Fibroblast of lung (primary cell): Measurements from ENCODE around the gene EIF4H. TPM values are rescaled to one million over a fixed set of nuclear protein-coding genes. Genes with fewer than 3 reads are reported as not detected.

ENCODE experiments used
- DNase-seq, 2 donors: peaks; one replicate each; pipeline versions ENCODE4 v3.0.0 to v3.0.0-alpha.2; 2010; ENCODE audit warnings: low read depth in 2 of 2
- H2AFZ ChIP-seq: 2 replicates; pipeline ENCODE4 v1.5.1; 2012; ENCODE audit warnings: low read length, control low read depth, inconsistent platforms
- H3K27ac ChIP-seq: 2 replicates; pipeline ENCODE4 v1.5.1; 2011; ENCODE audit warnings: low read length, control low read depth; ENCODE audit not compliant: insufficient read depth
- H3K27me3 ChIP-seq: 2 replicates; pipeline ENCODE4 v1.5.1; 2011; ENCODE audit warnings: mild to moderate bottlenecking, low read length; ENCODE audit not compliant: control insufficient read depth, insufficient read depth
- H3K36me3 ChIP-seq: 2 replicates; pipeline ENCODE4 v1.5.1; 2011; ENCODE audit warnings: low read length; ENCODE audit not compliant: control insufficient read depth, insufficient read depth
- H3K4me1 ChIP-seq: 2 replicates; pipeline ENCODE4 v1.5.1; 2011; ENCODE audit warnings: low read length; ENCODE audit not compliant: control insufficient read depth, insufficient read depth; ENCODE audit errors: extremely low read depth
- H3K4me2 ChIP-seq: 2 replicates; pipeline ENCODE4 v1.5.1; 2011; ENCODE audit warnings: low read length, control low read depth; ENCODE audit not compliant: insufficient read depth; ENCODE audit errors: extremely low read depth
- H3K4me3 ChIP-seq, 4 experiments: fragments of 200-600 bp in 1 of 4; sonication (generic) in 1 of 4; replicated peaks in 1 of 4; 2 replicates each; pipeline ENCODE4 v1.5.1; 2011 to 2016; ENCODE audit warnings: low read length in 4 of 4, low read depth in 3 of 4, mild to moderate bottlenecking in 3 of 4, control low read depth in 2 of 4, inconsistent platforms in 1 of 4, mixed read lengths in 1 of 4; ENCODE audit not compliant: insufficient read depth in 1 of 4; ENCODE audit errors: control extremely low read depth in 1 of 4
- H3K79me2 ChIP-seq: 2 replicates; pipeline ENCODE4 v1.5.1; 2012; ENCODE audit warnings: mild to moderate bottlenecking, low read length, inconsistent platforms; ENCODE audit not compliant: control insufficient read depth, insufficient read depth
- H3K9ac ChIP-seq: 2 replicates; pipeline ENCODE4 v1.5.1; 2011; ENCODE audit warnings: mild to moderate bottlenecking, low read length, control low read depth; ENCODE audit not compliant: insufficient read depth
- H3K9me3 ChIP-seq: 2 replicates; pipeline ENCODE4 v1.5.1; 2012; ENCODE audit warnings: low read depth, low read length; ENCODE audit not compliant: control insufficient read depth, insufficient read depth
- H4K20me1 ChIP-seq: 2 replicates; pipeline ENCODE4 v1.5.1; 2011; ENCODE audit warnings: low read length; ENCODE audit not compliant: control insufficient read depth, insufficient read depth; ENCODE audit errors: extremely low read depth
- EZH2 ChIP-seq: IDR thresholded peaks from 2 replicates; pipeline ENCODE4 v1.5.1; 2012; ENCODE audit warnings: low read length, control low read depth, mild to moderate bottlenecking; ENCODE audit errors: missing control alignments
- polyA plus RNA-seq, 2 donors: library from polyadenylated mRNA; depleted of rRNA in 1 of 2; stranded (reverse) in 1 of 2; unstranded in 1 of 2; fragments of >200 nt; gene quantifications; 2 replicates each; pipeline ENCODE4 v1.2.1, GENCODE V29; 2011 to 2012; ENCODE audit warnings: missing spikeins in 1 of 2
- total RNA-seq: library from RNA; depleted of rRNA; stranded (reverse); fragments of >200 nt; gene quantifications from 2 replicates; pipeline ENCODE4 v1.2.1, GENCODE V29; 2014
- TF ChIP-seq, protein P1 (sequence below), 2 donors: IDR thresholded peaks in 1 of 2; conservative IDR thresholded peaks in 1 of 2; 1 replicate in 1 of 2; 2 replicates in 1 of 2; pipeline ENCODE4 v1.5.1; 2011 to 2012; ENCODE audit warnings: low read length in 2 of 2, control low read depth in 1 of 2, inconsistent platforms in 1 of 2, low read depth in 1 of 2, mild to moderate bottlenecking in 1 of 2

The EIF4H gene
- total and polyA plus RNA-seq, 2 donors (not counting 1 experiment from before 2014, with no cell fraction given): 292 to 361 TPM

DNA sequence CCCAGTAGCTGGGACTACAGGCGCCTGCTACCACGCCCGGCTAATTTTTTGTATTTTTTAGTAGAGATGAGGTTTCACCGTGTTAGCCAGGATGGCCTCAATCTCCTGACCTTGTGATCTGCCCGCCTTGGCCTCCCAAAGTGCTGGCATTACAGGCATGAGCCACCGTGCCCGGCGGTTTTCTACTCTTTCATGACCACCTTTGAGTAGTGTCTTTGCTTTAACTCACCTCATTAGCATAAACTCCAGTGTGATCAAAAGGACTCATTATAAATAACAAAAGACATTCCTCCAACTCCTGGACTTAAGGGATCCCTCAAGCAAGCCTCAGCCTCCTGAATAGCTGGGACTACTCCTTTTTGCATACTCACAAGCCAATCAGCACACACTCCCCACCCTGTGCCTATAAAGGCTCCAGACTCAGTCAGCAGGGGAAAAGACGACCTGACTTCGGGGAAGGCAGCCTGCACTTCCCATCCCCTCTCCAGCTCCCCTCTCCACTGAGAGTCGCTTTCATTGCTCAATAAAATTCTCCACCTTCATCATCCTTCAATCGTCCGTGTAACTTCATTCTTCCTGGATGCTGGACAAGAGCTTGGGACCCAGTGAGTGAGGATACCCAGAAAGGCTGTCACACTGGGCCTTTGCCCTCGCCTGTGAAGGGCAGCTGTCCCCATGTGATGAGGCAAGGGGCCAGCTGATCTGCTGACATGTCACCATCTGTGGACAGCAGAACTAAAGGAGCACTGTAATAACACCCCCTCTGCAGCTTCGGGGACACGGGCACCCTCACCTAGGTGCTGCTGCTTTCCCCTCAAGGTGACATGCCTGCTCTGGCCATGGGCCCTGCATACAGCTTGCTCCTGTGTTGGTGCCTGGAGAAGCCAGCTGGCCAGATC lies 35.0 kb upstream of the EIF4H start:
- Histone ChIP-seq H3K9ac (no peak overlapping the region), H3K36me3 (no peaks in the 10 kb centered on the region), H3K27me3 (no peaks in the 10 kb centered on the region), H3K79me2 (no peaks in the 10 kb centered on the region), H3K4me3 (no peak overlapping the region), H3K9me3 (no peaks in the 10 kb centered on the region), H3K4me1 (no peaks in the 10 kb centered on the region), H3K27ac (no peak overlapping the region), H2AFZ (no peak overlapping the region), H3K4me2 (no peak overlapping the region), H4K20me1 (no peaks in the 10 kb centered on the region)
- TF ChIP-seq, protein P1, sequence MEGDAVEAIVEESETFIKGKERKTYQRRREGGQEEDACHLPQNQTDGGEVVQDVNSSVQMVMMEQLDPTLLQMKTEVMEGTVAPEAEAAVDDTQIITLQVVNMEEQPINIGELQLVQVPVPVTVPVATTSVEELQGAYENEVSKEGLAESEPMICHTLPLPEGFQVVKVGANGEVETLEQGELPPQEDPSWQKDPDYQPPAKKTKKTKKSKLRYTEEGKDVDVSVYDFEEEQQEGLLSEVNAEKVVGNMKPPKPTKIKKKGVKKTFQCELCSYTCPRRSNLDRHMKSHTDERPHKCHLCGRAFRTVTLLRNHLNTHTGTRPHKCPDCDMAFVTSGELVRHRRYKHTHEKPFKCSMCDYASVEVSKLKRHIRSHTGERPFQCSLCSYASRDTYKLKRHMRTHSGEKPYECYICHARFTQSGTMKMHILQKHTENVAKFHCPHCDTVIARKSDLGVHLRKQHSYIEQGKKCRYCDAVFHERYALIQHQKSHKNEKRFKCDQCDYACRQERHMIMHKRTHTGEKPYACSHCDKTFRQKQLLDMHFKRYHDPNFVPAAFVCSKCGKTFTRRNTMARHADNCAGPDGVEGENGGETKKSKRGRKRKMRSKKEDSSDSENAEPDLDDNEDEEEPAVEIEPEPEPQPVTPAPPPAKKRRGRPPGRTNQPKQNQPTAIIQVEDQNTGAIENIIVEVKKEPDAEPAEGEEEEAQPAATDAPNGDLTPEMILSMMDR (conservative IDR thresholded peaks at IDR 0.05 in 1 of 2, IDR thresholded peaks at IDR 0.05 in 1 of 2; ENCODE audit: low read depth in 1 of 2, low read length in 2 of 2): no peak
- TF ChIP-seq EZH2: no peak
- DNase-seq: no peak

DNA sequence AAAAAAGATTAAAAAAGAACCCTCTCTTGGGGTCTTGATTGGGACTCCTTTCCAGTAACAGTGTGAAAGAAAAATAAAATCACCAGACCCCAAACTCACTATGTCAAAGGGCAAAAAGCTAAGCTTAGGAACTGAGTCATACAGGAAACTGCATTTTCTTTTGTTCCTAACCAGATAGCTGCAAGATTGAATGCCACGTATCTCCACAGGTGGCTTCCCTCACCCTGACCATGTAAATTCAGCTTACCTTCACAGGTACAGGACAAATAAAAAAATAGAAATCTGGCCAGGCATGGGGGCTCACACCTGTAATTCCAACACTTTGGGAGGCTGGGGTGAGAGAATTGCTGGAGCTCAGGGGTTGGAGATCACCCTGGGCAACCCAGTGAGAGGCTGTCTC lies 32.5 kb upstream of the EIF4H start:
- DNase-seq: peak in 1 of 2 donors; percentile 3
- no peaks in the 10 kb centered on the region for H3K4me1 ChIP-seq
- no peaks in the 10 kb centered on the region for H4K20me1 ChIP-seq
- H3K4me2 ChIP-seq: no peak overlapping the region
- no peaks in the 10 kb centered on the region for H3K9me3 ChIP-seq
- no peaks in the 10 kb centered on the region for H3K27me3 ChIP-seq
- no peaks in the 10 kb centered on the region for H3K79me2 ChIP-seq
- H3K27ac ChIP-seq: no peak overlapping the region
- H2AFZ ChIP-seq: no peak overlapping the region
- TF ChIP-seq EZH2: no peak
- TF ChIP-seq, protein P1 (conservative IDR thresholded peaks at IDR 0.05 in 1 of 2, IDR thresholded peaks at IDR 0.05 in 1 of 2; ENCODE audit: low read depth in 1 of 2, low read length in 2 of 2): no peak
- H3K36me3 ChIP-seq: no peaks in the 10 kb centered on the region
- no peak overlapping the region for H3K9ac ChIP-seq
- no peak overlapping the region for H3K4me3 ChIP-seq

DNA sequence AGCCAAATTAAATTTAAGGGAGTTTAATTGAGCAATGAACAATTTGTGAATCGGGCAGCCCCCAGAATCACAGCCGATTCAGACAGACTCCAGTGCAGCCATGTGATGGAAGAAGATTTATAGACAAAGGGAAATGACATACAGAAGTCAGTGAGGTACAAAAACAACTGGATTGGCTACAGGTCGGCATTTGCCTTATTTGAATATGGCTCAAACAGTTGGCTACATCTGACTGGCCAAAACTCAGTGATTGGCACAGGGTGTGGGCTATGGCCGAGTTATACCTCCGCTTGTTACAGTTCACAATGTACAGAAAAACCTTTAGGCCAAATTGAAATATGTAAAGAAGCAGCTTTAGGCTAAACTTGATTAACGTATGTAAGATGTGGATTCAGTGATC lies 30.8 kb upstream of the EIF4H start:
- no peaks in the 10 kb centered on the region for H4K20me1 ChIP-seq
- no peaks in the 10 kb centered on the region for H3K4me1 ChIP-seq
- TF ChIP-seq EZH2: no peak
- TF ChIP-seq, protein P1 (conservative IDR thresholded peaks at IDR 0.05 in 1 of 2, IDR thresholded peaks at IDR 0.05 in 1 of 2; ENCODE audit: low read depth in 1 of 2, low read length in 2 of 2): no peak
- H3K4me3 ChIP-seq: no peak overlapping the region
- no peak for DNase-seq
- H3K9ac ChIP-seq: no peak overlapping the region
- H2AFZ ChIP-seq: no peak overlapping the region
- H3K36me3 ChIP-seq: no peaks in the 10 kb centered on the region
- no peak overlapping the region for H3K27ac ChIP-seq
- no peak overlapping the region for H3K4me2 ChIP-seq
- H3K79me2 ChIP-seq: no peaks in the 10 kb centered on the region
- no peaks in the 10 kb centered on the region for H3K27me3 ChIP-seq
- no peaks in the 10 kb centered on the region for H3K9me3 ChIP-seq
